D341Med (cell line): ENCODE measurements around the gene PTPRZ1.

Experiments used
- DNase-seq: peaks from one replicate; pipeline ENCODE4 v3.0.0; 2012; ENCODE audit warnings: low spot score

PTPRZ1 gene

GRCh38 chr7:121891731-121892130 lies 18.8 kb downstream of the PTPRZ1 start:
- DNase-seq = no peak

DNA sequence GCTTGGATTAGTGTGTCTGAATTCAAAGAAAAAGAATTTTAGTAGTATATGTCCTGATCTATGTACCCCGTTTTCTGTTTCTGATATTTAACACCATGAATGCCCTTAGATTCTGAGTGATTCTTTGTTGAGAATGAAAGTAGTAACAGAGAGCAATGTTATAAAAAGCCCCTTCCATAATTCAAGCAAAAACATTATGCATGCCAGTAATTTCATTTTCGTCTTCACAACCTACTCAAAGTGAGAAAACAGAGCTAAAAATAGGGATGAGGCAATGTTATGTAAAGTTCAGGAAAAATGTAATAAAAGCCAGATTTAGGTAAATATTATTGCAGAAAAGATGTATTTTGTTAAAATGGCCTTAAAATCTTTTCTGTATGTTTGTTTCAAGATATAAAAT lies 28.1 kb downstream of the PTPRZ1 start:
- no peak for DNase-seq

DNA sequence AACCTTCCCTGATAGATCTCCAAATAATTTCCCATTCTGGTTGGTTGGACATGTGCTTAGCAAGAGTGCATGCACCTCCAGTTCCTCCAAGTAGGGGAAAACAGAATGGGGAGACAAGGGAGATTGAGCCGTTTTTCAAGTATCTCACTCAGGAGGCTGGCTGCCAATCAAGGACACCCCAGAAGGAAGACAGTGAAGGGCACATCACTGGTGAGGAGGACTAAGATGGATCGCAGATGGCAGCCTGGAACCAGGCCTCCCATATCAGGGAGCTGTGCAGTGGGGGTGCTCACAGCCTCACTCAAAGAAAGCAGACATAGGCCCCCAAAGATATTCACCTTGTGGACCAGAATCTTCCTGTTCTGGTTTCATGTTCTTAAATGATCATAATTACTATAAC lies 31.2 kb downstream of the PTPRZ1 start:
- DNase-seq = no peak

DNA sequence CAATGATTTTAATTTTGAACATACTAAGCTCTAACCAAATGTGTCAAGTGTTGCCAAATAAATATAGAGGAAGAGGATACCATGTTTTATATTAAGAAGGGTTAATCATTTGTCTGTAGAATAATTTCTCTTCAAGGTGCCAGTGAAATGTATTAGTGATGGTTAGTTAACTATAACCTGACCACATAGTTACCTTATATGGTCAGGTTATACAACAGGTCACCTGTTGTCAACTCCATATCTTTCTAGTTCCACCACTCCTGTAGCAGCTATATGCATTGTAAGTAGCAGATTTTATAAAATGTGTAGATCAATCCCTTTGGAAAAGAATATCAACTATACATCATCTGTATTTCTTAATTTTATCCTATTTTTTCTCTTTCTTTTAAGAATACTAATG lies 35.1 kb downstream of the PTPRZ1 start:
- DNase-seq = no peak

DNA sequence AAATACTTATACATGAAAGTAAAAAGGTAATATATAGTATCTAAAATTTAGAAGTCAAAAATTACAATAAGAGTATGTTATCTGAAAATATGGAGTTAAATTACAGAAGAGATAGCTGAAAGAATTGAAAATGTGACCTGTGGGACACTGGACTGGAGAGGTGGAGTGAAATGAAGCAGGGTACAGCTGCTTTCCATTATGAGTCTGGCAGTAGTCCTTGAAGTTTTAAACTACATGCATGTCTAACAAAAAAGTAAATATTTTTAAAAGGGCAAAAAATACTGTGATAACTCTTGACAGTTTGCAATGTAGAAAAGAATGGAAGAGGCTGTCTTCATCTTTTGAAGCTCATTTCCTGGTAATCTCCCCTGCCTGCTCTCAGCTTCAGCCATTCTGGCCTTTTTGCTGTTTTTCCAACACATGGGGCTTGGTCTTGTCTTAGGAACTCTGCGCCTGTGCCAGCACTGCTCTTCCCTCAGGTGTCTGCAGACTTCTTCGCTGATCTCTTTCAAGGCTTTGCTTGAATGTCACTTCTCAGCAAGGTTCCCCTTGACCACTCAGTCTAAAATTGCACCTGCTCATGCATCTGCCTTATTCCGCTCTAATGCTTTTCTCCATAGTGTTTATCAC lies 36.9 kb downstream of the PTPRZ1 start:
- DNase-seq = no peak

DNA sequence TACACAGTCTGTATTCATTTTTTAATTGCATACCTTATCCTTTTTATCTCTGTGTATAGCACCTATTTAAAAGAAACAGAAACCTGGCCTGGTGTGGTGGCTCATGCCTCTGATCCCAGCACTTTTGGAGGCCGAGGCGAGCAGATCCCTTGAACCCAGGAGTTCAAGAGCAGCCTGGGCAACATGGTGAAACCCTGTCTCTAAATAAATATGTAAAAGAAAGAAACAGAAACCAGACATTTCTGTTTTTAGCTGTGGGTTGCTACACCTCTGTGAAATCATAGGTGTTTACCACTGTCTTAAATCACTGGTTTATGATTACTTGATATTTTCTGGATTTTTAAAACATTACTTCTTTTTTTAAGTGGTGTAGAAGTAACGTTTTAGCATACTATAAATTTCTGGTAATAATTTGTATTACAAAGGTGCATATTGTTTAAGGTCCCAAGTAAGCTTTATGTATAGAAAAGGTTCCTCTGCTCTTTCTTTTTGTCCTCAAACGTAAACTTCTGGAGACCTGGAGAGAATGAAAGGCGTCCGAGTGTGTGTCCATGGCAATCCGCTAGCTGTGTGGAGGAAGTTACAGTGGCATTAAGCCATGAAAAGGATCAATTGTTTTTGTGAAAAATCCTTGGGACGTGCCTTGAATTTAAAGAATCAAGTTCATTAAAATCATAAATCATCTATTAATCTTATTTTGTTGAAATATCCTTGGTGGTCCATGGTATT lies 41.1 kb downstream of the PTPRZ1 start:
- no peak for DNase-seq

- DNase-seq = no peak
Measured at GRCh38 chr7:121914676-121915279, 41.8 kb downstream of the PTPRZ1 start.

GRCh38 chr7:121916211-121916610 lies 43.2 kb downstream of the PTPRZ1 start:
- no peak for DNase-seq

GRCh38 chr7:121919986-121920385 lies 47.0 kb downstream of the PTPRZ1 start:
- no peak for DNase-seq

DNA sequence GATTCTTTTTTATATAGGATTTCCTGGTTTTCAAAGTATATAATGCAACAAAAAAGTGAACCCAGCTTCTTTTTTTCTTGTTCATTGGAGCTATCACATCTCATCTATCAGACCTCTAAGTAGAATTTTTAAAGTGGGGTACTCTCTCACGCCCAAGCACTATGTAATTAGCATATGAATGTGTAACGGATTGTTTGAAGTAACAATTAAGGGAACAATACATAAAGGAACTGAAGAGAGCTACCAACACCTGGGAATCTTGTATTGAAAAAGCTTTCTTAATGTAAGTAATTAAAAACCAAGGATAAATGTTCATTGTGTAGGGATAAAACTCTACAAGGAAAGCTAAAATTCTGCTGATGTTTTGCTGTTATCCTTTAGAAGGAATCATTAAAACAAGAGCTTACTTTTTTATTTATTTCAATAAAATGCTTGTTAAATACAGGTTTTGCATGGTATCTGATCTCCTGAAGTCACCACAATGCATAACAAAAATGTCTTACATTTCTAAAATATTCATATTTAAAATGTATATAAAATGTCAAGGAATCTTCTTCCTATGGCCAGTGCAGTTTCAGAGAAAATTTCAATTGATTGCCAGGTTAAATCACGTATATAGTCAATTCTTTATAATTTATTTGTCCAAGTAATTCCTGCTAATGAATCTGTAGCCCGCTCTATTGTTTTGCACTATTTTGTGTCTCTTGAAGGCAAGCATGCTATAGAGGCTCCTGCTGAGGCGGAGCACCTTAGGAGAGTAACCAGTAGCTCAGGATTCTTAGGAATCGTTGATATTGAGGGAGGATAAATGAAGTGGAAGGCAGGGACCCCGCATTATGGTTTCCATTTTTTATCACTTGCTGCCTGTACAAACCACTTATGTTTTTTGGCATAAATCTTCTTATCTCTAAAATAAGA lies 51.6 kb downstream of the PTPRZ1 start:
- no peak for DNase-seq

DNA sequence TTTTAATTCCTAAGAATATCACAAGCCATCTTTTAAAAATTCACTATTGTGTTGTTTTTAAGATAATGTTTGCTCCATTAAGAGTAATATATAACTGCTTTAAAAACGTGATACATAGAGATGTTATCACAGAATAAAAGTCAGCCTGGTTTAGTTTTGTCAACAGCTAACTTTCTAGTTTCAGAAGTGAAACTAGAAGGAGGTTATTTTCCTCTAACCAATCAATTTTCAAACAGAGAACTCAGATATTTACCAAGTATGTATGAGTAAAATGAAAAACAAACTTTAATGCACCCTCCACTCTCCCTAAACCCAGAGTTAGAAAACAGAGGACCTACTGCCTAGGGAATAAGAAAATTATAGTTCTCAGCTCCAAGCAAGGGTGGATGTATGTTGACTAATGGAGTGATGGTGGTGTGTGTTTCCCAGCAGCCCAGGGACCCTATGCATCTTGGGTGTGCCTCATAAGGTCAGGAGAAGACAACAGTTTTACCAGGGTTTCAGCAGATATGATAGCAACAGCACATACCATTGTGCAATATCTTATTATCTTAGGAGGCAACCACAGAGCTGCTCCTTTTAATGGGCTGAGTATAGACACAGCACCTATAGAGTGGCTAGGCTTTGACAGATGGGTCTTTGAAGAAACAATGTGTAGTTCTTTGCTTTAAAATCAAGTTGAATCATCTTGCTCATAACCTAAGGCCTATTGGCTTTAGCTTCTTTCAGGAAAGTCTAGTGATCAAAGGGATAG lies 58.4 kb downstream of the PTPRZ1 start:
- DNase-seq = no peak

- DNase-seq = no peak
Measured at GRCh38 chr7:121932768-121933167, 59.8 kb downstream of the PTPRZ1 start.

GRCh38 chr7:121936951-121937623 lies 64.1 kb downstream of the PTPRZ1 start:
- no peak for DNase-seq

- no peak for DNase-seq
Measured at GRCh38 chr7:121938429-121938996, 65.6 kb downstream of the PTPRZ1 start.

- DNase-seq = no peak
Measured at GRCh38 chr7:121940918-121941317, 68.0 kb downstream of the PTPRZ1 start.

DNA sequence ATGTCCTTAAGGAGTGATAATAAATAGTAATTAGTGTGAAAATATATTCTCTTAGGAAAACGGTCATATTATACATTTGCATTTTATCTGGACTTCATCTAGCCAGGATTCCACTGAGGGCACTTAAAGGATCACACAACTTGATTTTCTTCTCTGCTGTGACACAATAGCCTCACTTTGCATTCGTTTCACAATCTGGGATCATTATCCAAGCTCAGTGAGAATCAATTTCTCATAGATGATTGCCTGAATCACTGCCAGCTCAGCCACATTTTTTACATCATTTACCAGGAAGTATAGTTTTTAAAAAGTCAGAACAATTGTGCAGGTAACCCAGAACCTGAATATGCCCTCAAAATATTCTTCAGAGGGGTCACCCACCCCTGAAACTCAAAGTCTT lies 68.9 kb downstream of the PTPRZ1 start:
- no peak for DNase-seq

- DNase-seq = no peak
Measured at GRCh38 chr7:121945066-121945465, 72.1 kb downstream of the PTPRZ1 start.

GRCh38 chr7:121945480-121946236 lies 72.7 kb downstream of the PTPRZ1 start:
- DNase-seq = no peak

DNA sequence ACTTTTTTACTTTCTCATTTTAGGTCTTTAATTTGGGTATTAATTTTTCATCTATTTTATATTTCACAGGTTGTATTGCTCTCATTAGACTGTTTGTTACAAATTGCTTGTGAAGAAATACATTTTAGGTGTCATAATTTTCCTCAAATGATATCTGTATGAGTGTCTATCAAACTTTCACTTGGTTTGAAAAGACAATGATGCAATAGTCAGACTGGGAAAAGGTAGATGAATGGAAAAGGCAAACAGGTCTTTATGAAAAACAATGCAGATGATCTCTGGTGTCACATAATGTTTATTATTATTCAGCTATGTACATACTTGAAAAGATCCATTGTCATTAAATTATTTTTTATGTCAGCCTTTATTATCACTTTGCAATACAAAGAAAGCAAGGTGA lies 80.2 kb downstream of the PTPRZ1 start:
- DNase-seq = no peak

- no peak for DNase-seq
Measured at GRCh38 chr7:121953601-121954000, 80.6 kb downstream of the PTPRZ1 start.
